Activated CD4-positive, alpha-beta T cell treated with anti-CD3 and anti-CD28 coated beads, Interleukin-2, amount 50 U/mL, for 4 hours (primary cell): Measurements from ENCODE around the gene OR5AS1.
"Not testable (repeated sequence)": the region's sequence is repeated elsewhere in the genome, so short reads cannot be mapped to it uniquely, and the experiment has no call there.

Experiments
- DNase-seq, 2 experiments: peaks; one replicate each; pipeline ENCODE4 v3.0.0-alpha.2; 2020

Gene OR5AS1

DNA sequence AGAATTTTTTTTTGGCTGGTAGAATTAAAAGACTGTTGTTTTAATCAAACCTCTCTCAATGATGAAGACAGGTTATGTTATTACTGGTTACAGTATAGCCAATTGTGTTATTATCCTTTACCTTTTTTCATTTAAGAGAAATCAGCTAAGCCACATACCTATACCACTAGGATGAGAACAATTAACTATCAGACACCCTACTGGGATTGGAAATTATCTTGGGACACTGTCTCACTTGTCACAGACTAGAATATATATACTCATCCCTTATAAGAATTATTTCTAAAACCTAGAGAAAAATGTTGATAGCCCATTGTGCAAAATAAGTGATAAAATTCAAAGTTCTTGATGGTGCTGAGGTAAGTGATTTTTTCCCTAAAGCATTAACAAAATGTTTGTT is at the start of gene OR5AS1:
TSS of gene OR5AS1 (plus strand) at position 301 of the 400 bp plus-strand sequence. CDS start 2,765 bp downstream, outside the sequence.
- no peak for DNase-seq

GRCh38 chr11:55994525-55994924 is 32.9 kb upstream of the OR5AS1 start, which contains the start of gene OR5F1:
TSS of gene OR5F1 (minus strand) at chr11:55994625. CDS start at chr11:55994625, 0 bp downstream.
- no peak for DNase-seq

GRCh38 chr11:56010716-56011115 is 16.7 kb upstream of the OR5AS1 start:
- no peak for DNase-seq

- no peak for DNase-seq
Measured at GRCh38 chr11:56013805-56014204, 13.6 kb upstream of the OR5AS1 start.

DNA sequence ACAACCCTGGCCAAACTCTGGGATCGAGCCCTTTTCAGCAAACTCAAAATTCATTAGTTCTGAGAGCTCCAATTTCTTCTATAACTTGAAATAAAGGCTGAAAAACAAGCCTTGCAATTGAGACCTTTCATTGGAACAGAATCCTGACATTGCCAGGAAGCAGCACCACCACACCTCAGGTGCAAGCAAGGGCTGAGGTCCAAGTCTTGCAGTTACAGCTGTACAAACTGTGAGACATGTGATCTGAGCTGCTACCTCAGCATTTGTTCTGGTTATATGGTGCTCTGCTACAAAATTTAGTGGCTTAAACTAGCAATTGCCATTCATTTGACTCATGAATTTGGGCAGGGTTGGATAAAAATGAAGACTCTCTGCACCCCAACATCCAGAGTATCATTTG is 18.1 kb downstream of the OR5AS1 start:
- DNase-seq = no peak

- DNase-seq = no peak
Measured at GRCh38 chr11:56048480-56048879, 21.0 kb downstream of the OR5AS1 start.

- no peak for DNase-seq
Measured at GRCh38 chr11:56049487-56049886, 22.0 kb downstream of the OR5AS1 start.

- DNase-seq = not testable (repeated sequence)
Measured at GRCh38 chr11:56056366-56056765, 28.9 kb downstream of the OR5AS1 start.

GRCh38 chr11:56057661-56058237 is 30.3 kb downstream of the OR5AS1 start:
- DNase-seq = not testable (repeated sequence)

GRCh38 chr11:56058260-56058780 is 30.9 kb downstream of the OR5AS1 start:
- DNase-seq = not testable (repeated sequence)

DNA sequence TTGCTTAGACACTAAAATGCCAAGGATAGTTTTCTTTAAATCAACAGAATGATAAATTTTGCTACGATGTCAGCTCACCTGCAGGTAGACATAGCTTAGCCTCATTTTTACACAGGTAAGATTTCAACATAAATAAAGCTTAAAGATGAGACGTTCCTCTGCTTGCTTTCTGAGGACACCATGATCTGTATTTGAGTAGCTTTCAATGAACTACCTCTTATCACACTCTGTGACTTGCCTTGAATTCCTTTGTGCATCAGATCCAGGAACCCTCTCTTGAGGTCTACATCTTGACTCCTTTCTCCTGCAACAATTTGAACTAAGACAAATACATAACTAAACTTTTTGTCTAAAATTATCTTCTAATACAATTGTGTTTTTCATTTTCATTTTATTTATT is 39.5 kb downstream of the OR5AS1 start:
- no peak for DNase-seq
